ENCODE results near the gene TRAPPC11. TPM values are rescaled to one million over a fixed set of nuclear protein-coding genes. Genes with fewer than 3 reads are reported as not detected.
A peak's percentile ranks its signal among the peaks of the same experiment; 100 is the strongest.

Gene TRAPPC11
- total RNA-seq, 4 donors from 2014 or later, result 34.6 to 84.1 (median 41.8) TPM

DNA sequence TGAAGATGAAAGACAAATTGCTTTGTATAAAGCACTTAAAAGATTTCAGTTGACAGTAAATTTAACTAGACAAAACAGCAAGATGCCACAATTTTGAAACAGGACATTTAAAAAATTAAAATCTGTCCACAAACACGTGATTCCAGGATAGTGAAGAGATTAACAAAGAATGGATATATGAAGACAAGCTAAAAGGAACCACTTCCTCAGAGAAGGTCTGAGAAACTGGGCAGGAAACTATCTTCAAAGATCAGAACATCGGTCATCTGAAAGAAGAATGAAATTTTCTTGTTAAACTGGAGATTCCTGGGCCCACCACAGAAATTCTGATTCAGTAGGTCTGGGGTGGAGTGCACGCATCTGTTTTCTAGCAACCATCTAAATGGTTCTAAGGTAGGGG lies 1.5 kb upstream of the TRAPPC11 start:
- Histone ChIP-seq H3K9me3 (no peaks in the 10 kb centered on the region), H3K36me3 (no peaks in the 10 kb centered on the region), H3K27ac (no peak overlapping the region), H3K4me3 (replicated peaks in 1 of 3) (no peak overlapping the region), H3K27me3 (no peaks in the 10 kb centered on the region), H3K4me1 (peaks cover 0 to 13% of the 10 kb centered on the region in 2 donors)
- TF ChIP-seq, protein P1, sequence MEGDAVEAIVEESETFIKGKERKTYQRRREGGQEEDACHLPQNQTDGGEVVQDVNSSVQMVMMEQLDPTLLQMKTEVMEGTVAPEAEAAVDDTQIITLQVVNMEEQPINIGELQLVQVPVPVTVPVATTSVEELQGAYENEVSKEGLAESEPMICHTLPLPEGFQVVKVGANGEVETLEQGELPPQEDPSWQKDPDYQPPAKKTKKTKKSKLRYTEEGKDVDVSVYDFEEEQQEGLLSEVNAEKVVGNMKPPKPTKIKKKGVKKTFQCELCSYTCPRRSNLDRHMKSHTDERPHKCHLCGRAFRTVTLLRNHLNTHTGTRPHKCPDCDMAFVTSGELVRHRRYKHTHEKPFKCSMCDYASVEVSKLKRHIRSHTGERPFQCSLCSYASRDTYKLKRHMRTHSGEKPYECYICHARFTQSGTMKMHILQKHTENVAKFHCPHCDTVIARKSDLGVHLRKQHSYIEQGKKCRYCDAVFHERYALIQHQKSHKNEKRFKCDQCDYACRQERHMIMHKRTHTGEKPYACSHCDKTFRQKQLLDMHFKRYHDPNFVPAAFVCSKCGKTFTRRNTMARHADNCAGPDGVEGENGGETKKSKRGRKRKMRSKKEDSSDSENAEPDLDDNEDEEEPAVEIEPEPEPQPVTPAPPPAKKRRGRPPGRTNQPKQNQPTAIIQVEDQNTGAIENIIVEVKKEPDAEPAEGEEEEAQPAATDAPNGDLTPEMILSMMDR (IDR thresholded peaks at IDR 0.05), result no peak
- no peak for TF ChIP-seq POLR2A (IDR thresholded peaks at IDR 0.05)
- WGBS, 2 donors, result 80 to 83% methylated on average over 3 of the region's 3 CpGs
- intact Hi-C loops (cut with DNase I), result loop anchor here (10.0 kb wide), 1 partner anchor 153 kb away; the partner anchor contains the start of gene ING2
- no peak for DNase-seq

- Histone ChIP-seq H3K9me3 (no peaks in the 10 kb centered on the region), H3K4me3 (replicated peaks in 1 of 3) (peak overlapping the region; percentile 80 to 87 (median 83)), H3K27ac (peak overlapping the region; percentile 47 to 91 (median 80)), H3K4me1 (peaks cover 0 to 13% of the 10 kb centered on the region in 2 donors), H3K27me3 (no peaks in the 10 kb centered on the region), H3K36me3 (no peaks in the 10 kb centered on the region)
- intact Hi-C loops (cut with DNase I), result loop anchor here (10.0 kb wide), 1 partner anchor 154 kb away; the partner anchor contains the start of gene ING2
- TF ChIP-seq, protein P1 (IDR thresholded peaks at IDR 0.05), result no peak
- no peak for TF ChIP-seq POLR2A (IDR thresholded peaks at IDR 0.05)
- WGBS, 2 donors, result 0% methylated on average over 6 to 16 of the region's 39 CpGs
- peak; percentile 19 to 29 for DNase-seq
Observed at GRCh38 chr4:183658362-183659028, 598 bp upstream of the TRAPPC11 start.

GRCh38 chr4:183659872-183660242 lies 764 bp downstream of the TRAPPC11 start:
- H3K4me3 ChIP-seq (replicated peaks in 1 of 3), result peak overlapping the region; percentile 80 to 95 (median 87)
- no peak for DNase-seq
- no peaks in the 10 kb centered on the region for H3K27me3 ChIP-seq
- 5 to 6% methylated on average over 10 of the region's 10 CpGs for WGBS, 2 donors
- no peaks in the 10 kb centered on the region for H3K36me3 ChIP-seq
- H3K27ac ChIP-seq, result peak overlapping the region; percentile 80 to 91 (median 85)
- intact Hi-C loops (cut with DNase I), result loop anchor here (10.0 kb wide), 1 partner anchor 155 kb away; the partner anchor contains the start of gene ING2
- no peaks in the 10 kb centered on the region for H3K9me3 ChIP-seq
- TF ChIP-seq, protein P1 (IDR thresholded peaks at IDR 0.05), result no peak
- TF ChIP-seq POLR2A (IDR thresholded peaks at IDR 0.05), result no peak
- peaks cover 0 to 13% of the 10 kb centered on the region in 2 donors for H3K4me1 ChIP-seq

GRCh38 chr4:183666088-183666487 lies 7.0 kb downstream of the TRAPPC11 start:
- intact Hi-C loops (cut with DNase I), result no loop called here
- peaks cover 15 to 22% of the 10 kb centered on the region in 2 donors for H3K36me3 ChIP-seq
- 94 to 100% methylated on average over 1 of the region's 1 CpG for WGBS, 2 donors
- H3K27ac ChIP-seq, result no peak overlapping the region
- DNase-seq, result no peak
- no peaks in the 10 kb centered on the region for H3K9me3 ChIP-seq
- no peak overlapping the region for H3K4me3 ChIP-seq (replicated peaks in 1 of 3)
- TF ChIP-seq POLR2A (IDR thresholded peaks at IDR 0.05), result no peak
- TF ChIP-seq, protein P1 (IDR thresholded peaks at IDR 0.05), result no peak
- no peaks in the 10 kb centered on the region for H3K4me1 ChIP-seq
- H3K27me3 ChIP-seq, result no peaks in the 10 kb centered on the region

- TF ChIP-seq POLR2A (IDR thresholded peaks at IDR 0.05), result no peak
- TF ChIP-seq, protein P1 (IDR thresholded peaks at IDR 0.05), result no peak
- Histone ChIP-seq H3K4me1 (no peaks in the 10 kb centered on the region), H3K36me3 (peaks cover 15 to 22% of the 10 kb centered on the region in 2 donors), H3K27ac (no peak overlapping the region), H3K4me3 (replicated peaks in 1 of 3) (no peak overlapping the region), H3K27me3 (no peaks in the 10 kb centered on the region), H3K9me3 (no peaks in the 10 kb centered on the region)
- WGBS, 2 donors, result 76% methylated on average over 3 of the region's 3 CpGs
- DNase-seq, result no peak
- intact Hi-C loops (cut with DNase I), result no loop called here
Observed at GRCh38 chr4:183670251-183670650, 11.2 kb downstream of the TRAPPC11 start.

Measured in thyroid gland (tissue), 4 donors.